Measurements from ENCODE around the gene HSPA1L.
"Not testable (repeated sequence)": the region's sequence is repeated elsewhere in the genome, so short reads cannot be mapped to it uniquely, and the experiment has no call there.

The HSPA1L gene

DNA sequence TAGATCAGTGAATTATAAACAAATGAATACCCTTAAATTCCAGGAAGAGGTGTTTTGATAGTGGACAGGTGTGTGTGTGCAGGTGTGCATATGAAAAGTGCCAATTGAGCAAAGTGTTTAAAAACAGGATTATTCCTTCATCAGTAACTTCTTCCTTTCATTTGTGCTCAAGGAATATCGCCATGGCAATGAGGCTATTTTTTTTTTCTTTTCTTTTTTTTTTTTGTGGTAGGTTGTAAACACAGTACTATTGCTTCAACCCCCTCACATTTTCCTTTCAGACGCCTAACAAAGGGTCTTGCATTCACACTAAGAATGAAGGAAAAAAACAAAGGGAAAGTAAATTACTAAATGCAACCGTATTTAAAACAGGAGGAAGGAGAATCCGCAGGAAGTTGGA is 10.5 kb upstream of the HSPA1L start:
- DNase-seq (ENCODE audit: low read depth): no peak
- H3K4me3 ChIP-seq (ENCODE audit: low read length): no peak overlapping the region
- TF ChIP-seq, protein P1, sequence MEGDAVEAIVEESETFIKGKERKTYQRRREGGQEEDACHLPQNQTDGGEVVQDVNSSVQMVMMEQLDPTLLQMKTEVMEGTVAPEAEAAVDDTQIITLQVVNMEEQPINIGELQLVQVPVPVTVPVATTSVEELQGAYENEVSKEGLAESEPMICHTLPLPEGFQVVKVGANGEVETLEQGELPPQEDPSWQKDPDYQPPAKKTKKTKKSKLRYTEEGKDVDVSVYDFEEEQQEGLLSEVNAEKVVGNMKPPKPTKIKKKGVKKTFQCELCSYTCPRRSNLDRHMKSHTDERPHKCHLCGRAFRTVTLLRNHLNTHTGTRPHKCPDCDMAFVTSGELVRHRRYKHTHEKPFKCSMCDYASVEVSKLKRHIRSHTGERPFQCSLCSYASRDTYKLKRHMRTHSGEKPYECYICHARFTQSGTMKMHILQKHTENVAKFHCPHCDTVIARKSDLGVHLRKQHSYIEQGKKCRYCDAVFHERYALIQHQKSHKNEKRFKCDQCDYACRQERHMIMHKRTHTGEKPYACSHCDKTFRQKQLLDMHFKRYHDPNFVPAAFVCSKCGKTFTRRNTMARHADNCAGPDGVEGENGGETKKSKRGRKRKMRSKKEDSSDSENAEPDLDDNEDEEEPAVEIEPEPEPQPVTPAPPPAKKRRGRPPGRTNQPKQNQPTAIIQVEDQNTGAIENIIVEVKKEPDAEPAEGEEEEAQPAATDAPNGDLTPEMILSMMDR (conservative IDR thresholded peaks at IDR 0.05; ENCODE audit: low read length): no peak

DNA sequence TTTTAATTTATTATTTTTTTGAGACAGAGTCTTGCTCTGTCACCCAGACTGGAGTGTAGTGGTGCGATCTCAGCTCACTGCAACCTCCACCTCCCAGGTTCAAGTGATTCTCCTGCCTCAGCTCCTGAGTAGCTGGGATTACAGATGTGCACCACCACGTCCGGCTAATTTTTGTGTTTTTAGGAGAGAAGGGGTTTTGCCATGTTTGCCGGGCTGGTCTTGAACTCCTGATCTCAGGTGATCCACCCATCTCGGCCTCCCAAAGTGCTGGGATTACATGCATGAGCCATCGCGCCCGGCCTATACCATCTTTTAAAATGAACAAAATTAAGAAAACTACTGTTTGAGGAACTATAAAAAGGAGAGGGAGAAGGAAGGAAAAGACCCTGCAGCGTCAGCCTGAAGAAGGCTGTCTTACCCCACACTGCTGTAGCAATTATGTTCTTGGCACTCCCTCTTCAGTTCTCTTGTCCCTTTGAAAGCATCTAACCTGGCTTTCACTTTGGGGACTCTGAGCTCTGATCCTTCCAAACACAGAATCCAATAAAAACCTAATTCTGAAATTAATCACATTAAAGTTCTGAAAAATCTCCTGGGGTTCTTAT is 8.6 kb upstream of the HSPA1L start:
- H3K4me3 ChIP-seq (ENCODE audit: low read length); DNase-seq (ENCODE audit: low read depth): not testable (repeated sequence)

DNA sequence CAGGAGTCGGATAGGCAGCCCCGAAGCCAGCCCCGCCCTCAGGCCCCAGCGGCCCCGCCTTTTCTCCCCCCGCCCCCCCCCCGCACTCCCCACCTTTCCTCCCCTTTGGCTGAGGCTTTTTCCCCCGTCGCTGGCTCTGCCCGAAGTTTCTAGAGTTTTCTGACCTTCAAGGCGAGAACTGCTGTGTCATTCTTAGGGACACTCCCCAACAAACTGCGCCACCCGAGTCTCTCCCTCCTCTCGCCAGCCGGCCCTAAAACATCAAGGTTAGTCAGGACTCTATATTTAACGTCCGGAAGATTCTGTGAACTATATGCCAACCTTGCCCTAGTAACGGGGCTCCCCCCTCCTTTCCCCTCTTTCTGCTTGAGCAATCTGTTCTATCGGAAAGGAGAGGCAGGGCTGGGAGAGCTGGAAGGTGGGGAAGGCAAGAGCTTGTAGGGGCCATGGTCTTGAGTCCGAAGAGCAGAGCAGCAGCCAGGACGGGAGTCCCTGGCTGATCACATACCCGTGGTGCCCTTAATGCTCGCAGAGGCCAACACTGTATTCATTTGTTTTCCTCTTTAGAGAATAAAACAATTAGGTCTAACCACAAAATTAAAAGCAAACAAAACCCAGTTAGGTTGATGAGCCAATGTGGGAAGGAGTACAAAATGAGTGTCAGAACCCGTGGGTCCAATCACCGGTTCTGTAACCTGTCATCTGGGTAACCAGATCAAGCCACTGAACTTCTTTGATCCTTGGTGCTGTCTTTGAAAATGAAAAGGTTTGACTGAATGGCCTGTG is 7.1 kb upstream of the HSPA1L start:
- peak; percentile 87 for DNase-seq (ENCODE audit: low read depth)
- TF ChIP-seq, protein P1 (conservative IDR thresholded peaks at IDR 0.05; ENCODE audit: low read length): no peak
- H3K4me3 ChIP-seq (ENCODE audit: low read length): peak overlapping the region; percentile 75

DNA sequence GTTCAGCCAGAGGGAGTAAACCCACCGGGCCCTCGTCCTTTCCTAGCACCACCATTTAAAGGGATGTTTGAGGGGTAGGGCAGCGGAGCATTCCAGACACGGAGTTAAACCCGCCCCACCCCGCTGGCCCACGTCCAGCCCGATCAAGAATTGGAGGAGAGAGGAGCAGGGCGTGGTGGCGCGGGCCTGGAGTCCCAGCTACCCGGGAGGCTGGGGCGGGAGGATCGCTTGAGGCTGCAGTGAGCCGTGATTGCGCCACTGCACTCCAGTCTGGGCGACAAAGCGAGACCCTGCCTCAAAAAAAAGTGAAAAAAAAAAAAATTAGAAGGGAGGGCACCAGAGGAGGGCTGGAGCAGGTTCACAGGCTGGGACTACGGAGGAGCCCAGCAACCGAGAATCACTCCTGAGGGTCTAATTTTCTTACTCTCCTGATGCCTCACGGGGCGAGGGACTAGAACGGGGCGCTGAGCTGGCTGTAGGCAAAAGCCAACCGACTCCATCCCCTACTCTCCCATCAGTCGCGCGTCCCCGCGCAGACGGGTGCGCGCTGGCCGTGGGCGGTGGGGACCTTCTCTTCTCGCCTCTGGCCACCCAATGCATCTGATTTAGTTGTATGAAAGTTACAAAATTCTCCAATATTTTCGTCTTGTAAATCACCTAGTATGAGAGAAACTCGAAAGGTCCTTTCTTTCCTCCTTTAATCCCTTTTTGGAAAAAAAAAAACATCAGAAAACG is 6.4 kb upstream of the HSPA1L start:
- peak; percentile 30 for DNase-seq (ENCODE audit: low read depth)

DNA sequence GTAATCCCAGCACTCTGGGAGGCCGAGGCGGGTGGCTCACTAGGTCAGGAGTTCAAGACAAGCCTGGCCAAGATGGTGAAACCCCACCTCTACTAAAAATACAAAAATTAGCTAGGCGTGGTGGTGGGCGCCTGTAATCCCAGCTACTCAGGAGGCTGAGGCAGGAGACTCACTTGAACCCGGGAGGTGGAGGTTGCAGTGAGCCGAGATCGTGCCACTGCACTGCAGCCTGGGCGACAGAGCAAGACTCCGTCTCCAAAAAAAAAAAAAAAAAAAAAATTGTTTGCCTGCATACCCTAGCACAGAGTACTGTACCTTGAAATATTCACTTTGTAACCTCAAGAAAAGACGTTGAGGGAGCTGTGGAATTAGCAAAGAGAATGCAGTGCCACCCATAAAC is 5.3 kb upstream of the HSPA1L start:
- not testable (repeated sequence) for DNase-seq (ENCODE audit: low read depth); H3K4me3 ChIP-seq (ENCODE audit: low read length)

More for the DNA sequence above, 6.4 kb upstream of the HSPA1L start:
- TF ChIP-seq, protein P1 (conservative IDR thresholded peaks at IDR 0.05; ENCODE audit: low read length): no peak
- peak overlapping the region; percentile 75 for H3K4me3 ChIP-seq (ENCODE audit: low read length)

DNA sequence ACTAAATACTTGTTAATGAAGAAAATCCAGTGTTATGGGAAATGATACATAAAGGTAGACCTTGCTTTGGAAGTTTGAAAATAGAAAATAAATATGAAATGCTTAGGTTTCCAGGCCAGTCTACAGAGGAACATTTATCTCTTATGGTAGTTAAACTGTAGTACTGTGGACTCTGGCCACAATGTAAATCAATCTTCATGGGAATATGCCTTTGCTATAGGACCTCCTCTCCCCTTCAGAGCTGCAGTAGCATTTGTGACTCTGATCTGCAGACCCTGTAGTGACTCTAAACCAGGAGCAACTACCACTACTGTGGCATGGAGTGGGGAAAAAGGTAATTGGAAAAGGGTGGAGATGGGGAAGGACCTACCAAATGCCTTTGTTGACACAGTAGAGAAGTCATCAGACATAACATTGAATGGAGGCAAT is 4.8 kb upstream of the HSPA1L start:
- TF ChIP-seq, protein P1 (conservative IDR thresholded peaks at IDR 0.05; ENCODE audit: low read length): no peak
- no peak for DNase-seq (ENCODE audit: low read depth)
- H3K4me3 ChIP-seq (ENCODE audit: low read length): no peak overlapping the region

DNA sequence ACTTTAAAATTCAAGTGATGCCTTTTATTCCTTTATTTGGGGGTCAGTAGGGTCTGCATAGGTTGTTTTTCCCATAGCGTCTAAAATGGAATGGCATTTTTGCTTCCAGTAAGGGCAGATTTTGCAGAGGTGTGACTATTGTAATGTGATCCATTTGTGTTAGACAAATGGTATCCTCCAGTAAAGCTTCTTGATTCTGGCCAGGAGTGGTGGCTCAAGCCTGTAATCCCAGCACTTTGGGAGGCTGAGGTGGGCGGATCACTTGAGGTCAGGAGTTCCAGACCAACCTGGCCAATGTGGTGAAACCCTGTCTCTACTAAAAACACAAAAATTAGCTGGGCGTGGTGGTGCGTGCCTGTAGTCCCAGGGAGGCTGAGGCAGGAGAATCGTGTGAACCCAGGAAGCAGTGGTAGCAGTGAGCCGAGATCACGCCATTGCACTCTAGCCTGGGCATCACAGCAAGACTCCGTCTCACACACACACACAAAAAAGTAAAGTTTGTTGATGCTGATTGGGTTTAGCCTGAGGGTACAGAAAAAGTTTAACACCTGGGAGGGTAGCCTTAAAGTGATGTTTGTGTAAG is 2.9 kb upstream of the HSPA1L start:
- peak overlapping the region; percentile 70 for H3K4me3 ChIP-seq (ENCODE audit: low read length)
- DNase-seq (ENCODE audit: low read depth): not testable (repeated sequence)

DNA sequence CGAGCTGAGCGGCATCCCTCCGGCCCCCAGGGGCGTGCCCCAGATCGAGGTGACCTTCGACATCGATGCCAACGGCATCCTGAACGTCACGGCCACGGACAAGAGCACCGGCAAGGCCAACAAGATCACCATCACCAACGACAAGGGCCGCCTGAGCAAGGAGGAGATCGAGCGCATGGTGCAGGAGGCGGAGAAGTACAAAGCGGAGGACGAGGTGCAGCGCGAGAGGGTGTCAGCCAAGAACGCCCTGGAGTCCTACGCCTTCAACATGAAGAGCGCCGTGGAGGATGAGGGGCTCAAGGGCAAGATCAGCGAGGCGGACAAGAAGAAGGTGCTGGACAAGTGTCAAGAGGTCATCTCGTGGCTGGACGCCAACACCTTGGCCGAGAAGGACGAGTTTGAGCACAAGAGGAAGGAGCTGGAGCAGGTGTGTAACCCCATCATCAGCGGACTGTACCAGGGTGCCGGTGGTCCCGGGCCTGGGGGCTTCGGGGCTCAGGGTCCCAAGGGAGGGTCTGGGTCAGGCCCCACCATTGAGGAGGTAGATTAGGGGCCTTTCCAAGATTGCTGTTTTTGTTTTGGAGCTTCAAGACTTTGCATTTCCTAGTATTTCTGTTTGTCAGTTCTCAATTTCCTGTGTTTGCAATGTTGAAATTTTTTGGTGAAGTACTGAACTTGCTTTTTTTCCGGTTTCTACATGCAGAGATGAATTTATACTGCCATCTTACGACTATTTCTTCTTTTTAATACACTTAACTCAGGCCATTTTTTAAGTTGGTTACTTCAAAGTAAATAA is 2.2 kb upstream of the HSPA1L start:
- peak overlapping the region; percentile 70 for H3K4me3 ChIP-seq (ENCODE audit: low read length)
- peak; percentile 44 for DNase-seq (ENCODE audit: low read depth)
